Epithelial cell of proximal tubule (primary cell): ENCODE data around the gene SAXO1. TPM values are rescaled to one million over a fixed set of nuclear protein-coding genes. Genes with fewer than 3 reads are reported as not detected.
"Not testable (repeated sequence)": the region's sequence is repeated elsewhere in the genome, so short reads cannot be mapped to it uniquely, and the experiment has no call there.

Source experiments
- DNase-seq: peaks from one replicate; pipeline ENCODE4 v3.0.0-alpha.2; 2011; ENCODE audit warnings: low read depth
- H3K4me3 ChIP-seq: 2 replicates; pipeline ENCODE4 v1.5.1; 2011; ENCODE audit warnings: low read depth, mild to moderate bottlenecking, low read length
- CTCF ChIP-seq: conservative IDR thresholded peaks from 2 replicates; pipeline ENCODE4 v1.5.1; 2012; ENCODE audit warnings: low read depth, mild to moderate bottlenecking, low read length
- total RNA-seq: library from RNA; depleted of rRNA; stranded (reverse); fragments of >200 nt; gene quantifications from 2 replicates; pipeline ENCODE4 v1.2.3, GENCODE V29; 2015

The SAXO1 gene
- total RNA-seq, 1 donor from 2014 or later: not detected

DNA sequence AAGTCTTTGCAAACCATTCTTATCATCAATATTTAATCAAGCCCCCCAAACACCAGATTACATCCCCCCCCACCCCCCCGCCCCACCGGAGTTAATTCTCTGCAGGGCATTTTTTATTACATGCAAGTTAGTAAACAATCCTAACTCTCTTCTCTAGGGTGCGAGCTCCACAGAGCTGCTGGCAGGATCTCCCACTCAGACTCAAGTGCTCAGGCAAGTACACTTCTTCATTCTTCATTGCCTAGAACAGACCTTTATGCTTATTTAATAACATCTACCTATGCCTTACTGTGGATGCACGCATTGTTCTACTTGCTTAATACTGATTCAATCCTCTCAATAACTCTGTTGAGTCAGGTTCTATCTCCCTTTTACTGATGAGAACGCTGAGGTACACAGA lies 9.9 kb downstream of the SAXO1 start:
- no peak for TF ChIP-seq CTCF
- no peak for DNase-seq
- H3K4me3 ChIP-seq: no peak overlapping the region

DNA sequence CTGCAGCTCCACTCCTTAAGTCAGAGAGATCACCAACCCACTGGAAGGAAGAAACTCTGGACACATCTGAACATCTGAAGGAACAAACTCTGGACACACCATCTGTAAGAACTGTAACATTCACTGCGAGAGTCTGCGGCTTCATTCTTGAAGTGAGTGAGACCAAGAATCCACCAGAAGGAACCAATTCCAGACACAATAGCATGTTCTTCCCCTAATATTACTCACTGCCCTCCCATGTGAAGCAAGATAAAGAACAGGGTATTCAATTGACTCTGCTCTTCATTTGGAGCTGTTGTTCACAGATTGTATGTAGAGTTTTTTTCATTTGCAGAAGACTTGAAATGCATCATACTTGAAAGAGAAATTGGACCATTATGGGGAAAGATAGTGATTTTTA lies 10.8 kb downstream of the SAXO1 start:
- no peak for DNase-seq
- TF ChIP-seq CTCF: no peak
- H3K4me3 ChIP-seq: no peak overlapping the region

- not testable (repeated sequence) for H3K4me3 ChIP-seq, DNase-seq
These were observed 11.4 kb downstream of the SAXO1 start for GRCh38 chr9:19021649-19022048.

DNA sequence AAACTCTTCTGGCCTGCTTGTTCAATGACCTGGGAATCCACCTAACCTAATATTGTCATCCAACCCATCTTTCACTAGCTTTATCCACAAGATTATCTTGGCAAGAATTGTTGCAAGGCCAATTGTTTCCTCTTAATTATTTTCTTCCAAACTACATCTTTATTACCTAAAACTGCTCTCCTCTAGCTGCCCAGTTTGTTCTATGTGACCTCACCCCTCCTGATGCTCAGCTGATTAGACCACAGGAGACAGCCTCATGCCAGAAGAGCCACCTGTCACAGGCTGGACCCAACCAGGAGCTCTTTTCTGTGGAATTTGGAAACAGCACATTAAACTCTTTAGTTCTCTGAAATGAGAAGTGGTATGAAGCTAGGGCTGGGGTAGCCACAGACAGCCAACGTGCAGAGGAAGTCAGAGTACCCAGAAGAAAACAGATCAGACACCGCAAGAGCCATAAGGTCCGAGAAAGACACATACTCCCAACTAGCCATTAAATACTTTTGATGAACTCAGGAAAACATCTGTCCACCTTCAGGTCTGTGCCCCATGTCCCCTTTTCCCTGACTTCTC lies 12.0 kb downstream of the SAXO1 start:
- no peak for TF ChIP-seq CTCF
- no peak overlapping the region for H3K4me3 ChIP-seq

GRCh38 chr9:19018201-19018600 lies 14.8 kb downstream of the SAXO1 start:
- H3K4me3 ChIP-seq: no peak overlapping the region
- DNase-seq: no peak
- TF ChIP-seq CTCF: no peak

More for the DNA sequence above, 12.0 kb downstream of the SAXO1 start:
- no peak for DNase-seq

- no peak overlapping the region for H3K4me3 ChIP-seq
- TF ChIP-seq CTCF: no peak
- DNase-seq: no peak
These were observed 23.5 kb downstream of the SAXO1 start for GRCh38 chr9:19009391-19009965.

- no peak for TF ChIP-seq CTCF
- DNase-seq: no peak
- H3K4me3 ChIP-seq: no peak overlapping the region
These were observed 32.9 kb downstream of the SAXO1 start for GRCh38 chr9:19000133-19000532.
